Stimulated activated CD4-positive, alpha-beta T cell treated with anti-CD3 and anti-CD28 coated beads, TNF-alpha, amount 100 ng/mL, for 4 hours (primary cell): ENCODE results near the gene TMBIM6.
A peak's percentile ranks its signal among the peaks of the same experiment; 100 is the strongest.
"Not testable (repeated sequence)": the region's sequence is repeated elsewhere in the genome, so short reads cannot be mapped to it uniquely, and the experiment has no call there.

ENCODE experiments used
- DNase-seq, 3 experiments: peaks; one replicate each; pipeline ENCODE4 v3.0.0-alpha.2; 2020; ENCODE audit warnings: low read depth in 3 of 3

Gene TMBIM6

DNA sequence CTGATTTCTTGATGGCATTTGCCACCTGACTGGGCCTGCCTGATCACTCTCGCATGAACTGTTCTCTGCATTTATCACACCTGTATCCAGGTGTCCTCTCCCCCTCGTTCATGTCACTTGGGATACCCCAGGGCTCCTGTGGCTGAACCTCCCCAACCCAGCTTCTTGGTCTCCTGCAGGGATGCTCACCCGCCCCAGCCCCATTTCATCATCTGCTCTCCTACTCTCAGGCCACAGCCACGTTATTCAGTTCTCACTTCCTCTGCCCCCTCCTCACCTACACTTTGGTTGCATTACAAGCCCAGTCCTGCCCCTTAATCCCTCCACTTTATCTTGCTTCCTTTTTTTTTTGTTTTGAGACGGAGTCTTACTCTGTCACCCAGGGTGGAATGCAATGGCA is 35.5 kb downstream of the TMBIM6 start:
- no peak for DNase-seq

DNA sequence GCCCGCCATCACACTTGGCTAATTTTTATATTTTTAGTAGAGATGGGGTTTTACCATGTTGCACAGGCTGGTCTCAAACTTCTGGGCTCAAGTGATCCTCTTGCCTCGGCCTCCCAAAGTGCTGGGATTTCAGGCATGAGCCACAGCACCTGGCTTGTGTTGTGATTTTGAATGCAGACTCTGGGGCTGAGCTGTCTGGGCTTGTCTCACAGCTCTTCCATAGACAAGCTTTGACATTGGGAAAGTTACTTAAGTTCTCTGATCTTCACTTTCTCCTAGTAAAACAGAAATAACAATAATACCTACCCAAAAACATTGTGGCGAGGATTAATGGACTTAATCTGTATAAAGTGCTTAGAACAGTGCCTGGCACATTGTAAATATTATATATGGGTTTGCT is 36.0 kb downstream of the TMBIM6 start:
- no peak for DNase-seq

- peak; percentile 63 to 69 (median 67) for DNase-seq
Measured at GRCh38 chr12:49777800-49778748, 36.7 kb downstream of the TMBIM6 start.

GRCh38 chr12:49779581-49779980 is 38.2 kb downstream of the TMBIM6 start:
- no peak for DNase-seq

DNA sequence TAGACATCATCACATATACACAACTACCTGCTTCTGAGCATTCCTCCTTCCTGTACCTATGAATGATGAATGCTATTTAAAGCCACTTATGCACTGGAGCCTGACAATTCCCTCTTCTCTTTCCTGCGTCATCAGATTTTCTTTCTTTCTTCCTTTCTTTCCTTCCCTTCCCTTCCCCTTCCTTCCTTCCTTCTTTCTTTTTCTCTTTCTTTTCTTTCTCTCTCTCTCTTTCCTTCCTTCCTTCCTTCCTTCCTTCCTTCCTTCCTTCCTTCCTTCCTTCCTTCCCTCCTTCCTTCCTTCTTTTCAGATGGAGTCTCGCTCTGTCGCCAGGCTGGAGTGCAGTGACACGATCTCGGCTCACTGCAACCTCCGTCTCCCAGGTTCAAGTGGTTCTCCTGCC is 39.6 kb downstream of the TMBIM6 start:
- DNase-seq = not testable (repeated sequence)

GRCh38 chr12:49783917-49784676 is 42.7 kb downstream of the TMBIM6 start:
- no peak for DNase-seq

GRCh38 chr12:49784756-49785409 is 43.5 kb downstream of the TMBIM6 start:
- DNase-seq = no peak

- DNase-seq = no peak
Measured at GRCh38 chr12:49787672-49788071, 46.3 kb downstream of the TMBIM6 start.

DNA sequence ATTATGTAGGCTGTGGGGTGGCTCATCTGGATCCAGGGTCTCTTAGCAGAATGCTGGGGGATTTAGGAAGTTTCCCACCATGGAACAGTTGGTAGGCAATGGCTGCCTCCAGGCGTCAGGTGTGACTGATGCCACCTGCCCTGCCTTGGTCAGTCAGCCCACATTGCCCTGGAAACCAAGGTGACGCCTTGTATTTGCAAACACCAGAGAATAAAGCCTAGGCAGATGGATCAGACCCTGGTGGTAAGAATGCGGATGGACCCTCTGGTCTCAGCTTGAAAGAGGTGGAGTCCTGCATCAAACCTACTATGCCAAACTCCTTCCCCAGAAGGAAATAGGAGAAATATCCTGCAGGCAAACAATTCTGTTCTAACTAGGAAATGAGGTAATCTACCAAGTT is 48.6 kb downstream of the TMBIM6 start:
- DNase-seq = no peak

DNA sequence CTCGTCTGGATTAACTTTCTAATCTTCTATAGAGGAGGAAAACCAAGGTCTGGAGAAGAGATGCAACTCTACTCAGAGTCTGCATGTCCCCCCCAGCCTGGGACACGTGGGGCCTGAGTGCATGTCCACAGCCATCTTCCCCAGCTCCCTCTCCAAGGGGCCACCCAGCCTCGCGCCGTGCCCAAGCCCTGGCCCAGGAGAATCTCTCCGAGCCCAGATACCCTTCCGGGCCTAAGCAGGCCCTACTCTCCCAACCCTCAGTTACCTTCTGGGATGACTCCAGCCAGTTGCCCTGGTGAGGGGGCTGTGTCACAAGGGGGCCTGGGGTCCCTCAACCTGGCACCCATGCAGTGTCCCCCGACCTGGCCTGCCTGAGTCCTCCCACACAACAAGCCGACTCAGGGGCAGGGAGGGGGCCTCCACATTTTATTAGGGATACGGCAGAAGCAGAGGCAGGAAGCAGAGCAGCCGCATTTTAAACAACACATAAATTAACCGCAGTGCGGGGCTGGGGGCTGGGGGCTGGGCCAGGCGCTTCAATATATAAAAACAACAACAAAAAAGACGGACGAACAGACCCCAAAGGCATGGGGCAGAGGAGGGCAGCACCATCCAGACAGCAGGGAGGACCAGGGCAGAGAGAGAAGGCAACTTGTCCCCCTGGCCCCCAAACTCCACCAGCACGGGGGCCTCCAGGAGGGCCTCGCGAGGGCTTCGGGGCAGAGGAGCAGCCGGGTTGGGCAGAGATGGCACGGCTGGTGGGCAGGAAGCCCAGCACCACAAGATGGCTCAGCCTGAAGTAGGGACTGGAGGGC is 49.6 kb downstream of the TMBIM6 start:
- no peak for DNase-seq

- no peak for DNase-seq
Measured at GRCh38 chr12:49791700-49792099, 50.3 kb downstream of the TMBIM6 start.

DNA sequence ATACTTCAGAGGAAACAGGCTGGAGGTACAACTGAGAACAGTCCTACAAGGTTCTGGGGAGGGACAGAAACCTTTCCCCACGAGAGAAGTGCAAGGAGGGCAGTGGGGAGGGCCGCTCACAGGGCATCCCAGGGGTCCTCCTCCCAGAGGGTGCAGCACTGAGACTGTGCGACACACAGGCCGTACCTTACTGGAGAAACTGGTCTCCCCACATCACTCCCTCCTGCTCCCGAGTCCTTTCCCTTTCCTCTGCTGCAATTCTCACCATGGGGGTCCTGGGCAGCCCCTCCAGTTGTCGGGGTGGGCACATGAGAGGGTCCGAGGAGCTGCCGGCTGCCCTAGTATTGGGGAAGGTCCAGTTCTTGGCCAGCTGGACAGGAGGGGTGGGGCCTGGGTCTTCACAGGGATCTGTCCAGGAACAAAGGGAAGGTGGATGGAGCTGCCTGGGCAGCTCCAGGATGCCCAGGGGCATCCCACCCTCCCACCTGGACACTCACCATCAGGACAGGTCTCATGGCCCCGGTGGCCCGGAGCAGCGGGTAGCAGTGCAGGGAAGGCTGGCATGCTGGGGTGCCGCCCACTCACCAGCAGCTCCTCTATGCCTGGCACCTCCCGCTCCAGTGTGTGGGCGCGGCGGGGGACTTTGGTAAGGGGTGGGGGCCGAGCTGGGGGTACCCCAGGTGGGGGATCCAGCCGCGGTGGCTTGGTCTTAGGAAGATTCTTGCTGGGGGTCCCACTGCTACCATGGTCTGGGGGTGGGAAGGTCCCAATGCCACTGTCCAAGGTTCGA is 51.0 kb downstream of the TMBIM6 start:
- DNase-seq = no peak

- DNase-seq = no peak
Measured at GRCh38 chr12:49792976-49793580, 51.7 kb downstream of the TMBIM6 start.

- no peak for DNase-seq
Measured at GRCh38 chr12:49793620-49794019, 52.3 kb downstream of the TMBIM6 start.

DNA sequence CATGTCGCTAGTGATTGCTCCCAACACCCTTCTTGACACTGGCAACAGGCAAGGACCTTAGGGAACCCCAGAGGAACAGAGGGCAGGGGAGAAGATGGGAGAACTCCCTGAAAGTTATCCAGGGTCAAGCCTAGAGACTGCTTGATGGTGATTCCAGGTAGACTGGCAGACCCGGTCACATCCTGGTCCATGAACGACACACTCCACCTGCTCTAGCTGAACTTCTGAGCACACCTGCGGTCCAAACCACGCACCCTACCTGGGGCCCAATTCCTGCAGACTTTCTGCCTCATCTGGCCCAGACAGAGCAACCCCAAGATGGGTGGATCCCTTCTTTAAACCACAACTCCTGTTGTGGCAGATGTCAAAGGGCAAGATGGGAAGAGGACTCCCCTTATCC is 52.7 kb downstream of the TMBIM6 start:
- DNase-seq = no peak

GRCh38 chr12:49794811-49795653 is 53.7 kb downstream of the TMBIM6 start:
- no peak for DNase-seq

- DNase-seq = no peak
Measured at GRCh38 chr12:49795654-49796105, 54.3 kb downstream of the TMBIM6 start.

- DNase-seq = no peak
Measured at GRCh38 chr12:49796155-49796554, 54.8 kb downstream of the TMBIM6 start.
